Chondrocyte (in vitro differentiated cells): ENCODE data around the gene USF1. TPM values are rescaled to one million over a fixed set of nuclear protein-coding genes. Genes with fewer than 3 reads are reported as not detected.

Experiments used
- DNase-seq: peaks from one replicate; pipeline ENCODE4 v3.0.0; 2021; ENCODE audit warnings: mixed read lengths, low spot score
- H3K27ac Mint-ChIP-seq: one replicate; pipeline ENCODE4 v1.8.0; 2021; ENCODE audit warnings: mild to moderate bottlenecking, moderate library complexity, mixed read lengths; ENCODE audit not compliant: unreplicated experiment
- H3K27me3 Mint-ChIP-seq: 2 replicates; pipeline ENCODE4 v1.8.0; 2021; ENCODE audit warnings: low read depth, mixed read lengths
- H3K36me3 Mint-ChIP-seq: 2 replicates; pipeline ENCODE4 v1.8.0; 2021; ENCODE audit warnings: low read depth, mixed read lengths
- H3K4me1 Mint-ChIP-seq: 2 replicates; pipeline ENCODE4 v1.8.0; 2021; ENCODE audit warnings: low read depth, mild to moderate bottlenecking, mixed read lengths
- H3K4me3 Mint-ChIP-seq: one replicate; pipeline ENCODE4 v1.8.0; 2021; ENCODE audit warnings: mild to moderate bottlenecking, moderate library complexity, mixed read lengths; ENCODE audit not compliant: unreplicated experiment
- H3K9me3 Mint-ChIP-seq: 2 replicates; pipeline ENCODE4 v1.8.0; 2021; ENCODE audit warnings: low read depth, mixed read lengths
- total RNA-seq: library from RNA; stranded (reverse); gene quantifications from 3 replicates; pipeline ENCODE4 v1.2.1, GENCODE V29; 2021
- TF ChIP-seq, protein P1 (sequence below): fragments of 200-600 bp; sonication (generic); IDR thresholded peaks from 2 replicates; pipeline ENCODE4 v1.5.0; 2021; ENCODE audit warnings: antibody characterized with exemption, mild to moderate bottlenecking, moderate library complexity

The USF1 gene
- total RNA-seq, 1 donor from 2014 or later = 35.3 TPM

DNA sequence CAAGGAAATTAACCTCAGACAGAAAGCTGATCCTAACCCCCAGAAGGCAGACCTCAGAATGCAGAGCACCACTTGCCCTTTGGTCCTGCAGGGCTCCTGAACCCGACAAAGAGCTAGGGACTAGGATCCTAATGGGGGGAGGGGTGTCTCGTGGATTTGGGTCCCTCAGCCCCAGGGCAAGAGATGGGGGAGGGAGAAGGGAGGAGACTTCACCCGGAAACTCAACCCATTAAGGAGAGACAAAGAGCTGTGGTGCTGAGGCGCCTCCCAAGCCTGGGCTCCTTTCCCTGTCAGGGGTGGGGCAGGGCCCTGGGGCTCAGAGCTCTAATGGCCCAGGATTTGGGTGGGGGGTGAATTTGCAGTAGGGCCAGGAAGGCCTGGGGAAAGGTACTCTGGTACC, 40.7 kb upstream of the USF1 start:
- H3K27ac Mint-ChIP-seq = no peak overlapping the region
- DNase-seq = peak; percentile 39
- H3K36me3 Mint-ChIP-seq = no peaks in the 10 kb centered on the region
- no peaks in the 10 kb centered on the region for H3K9me3 Mint-ChIP-seq
- peaks cover 24% of the 10 kb centered on the region for H3K4me1 Mint-ChIP-seq
- no peaks in the 10 kb centered on the region for H3K27me3 Mint-ChIP-seq
- no peak overlapping the region for H3K4me3 Mint-ChIP-seq
- TF ChIP-seq, protein P1, sequence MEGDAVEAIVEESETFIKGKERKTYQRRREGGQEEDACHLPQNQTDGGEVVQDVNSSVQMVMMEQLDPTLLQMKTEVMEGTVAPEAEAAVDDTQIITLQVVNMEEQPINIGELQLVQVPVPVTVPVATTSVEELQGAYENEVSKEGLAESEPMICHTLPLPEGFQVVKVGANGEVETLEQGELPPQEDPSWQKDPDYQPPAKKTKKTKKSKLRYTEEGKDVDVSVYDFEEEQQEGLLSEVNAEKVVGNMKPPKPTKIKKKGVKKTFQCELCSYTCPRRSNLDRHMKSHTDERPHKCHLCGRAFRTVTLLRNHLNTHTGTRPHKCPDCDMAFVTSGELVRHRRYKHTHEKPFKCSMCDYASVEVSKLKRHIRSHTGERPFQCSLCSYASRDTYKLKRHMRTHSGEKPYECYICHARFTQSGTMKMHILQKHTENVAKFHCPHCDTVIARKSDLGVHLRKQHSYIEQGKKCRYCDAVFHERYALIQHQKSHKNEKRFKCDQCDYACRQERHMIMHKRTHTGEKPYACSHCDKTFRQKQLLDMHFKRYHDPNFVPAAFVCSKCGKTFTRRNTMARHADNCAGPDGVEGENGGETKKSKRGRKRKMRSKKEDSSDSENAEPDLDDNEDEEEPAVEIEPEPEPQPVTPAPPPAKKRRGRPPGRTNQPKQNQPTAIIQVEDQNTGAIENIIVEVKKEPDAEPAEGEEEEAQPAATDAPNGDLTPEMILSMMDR = no peak

DNA sequence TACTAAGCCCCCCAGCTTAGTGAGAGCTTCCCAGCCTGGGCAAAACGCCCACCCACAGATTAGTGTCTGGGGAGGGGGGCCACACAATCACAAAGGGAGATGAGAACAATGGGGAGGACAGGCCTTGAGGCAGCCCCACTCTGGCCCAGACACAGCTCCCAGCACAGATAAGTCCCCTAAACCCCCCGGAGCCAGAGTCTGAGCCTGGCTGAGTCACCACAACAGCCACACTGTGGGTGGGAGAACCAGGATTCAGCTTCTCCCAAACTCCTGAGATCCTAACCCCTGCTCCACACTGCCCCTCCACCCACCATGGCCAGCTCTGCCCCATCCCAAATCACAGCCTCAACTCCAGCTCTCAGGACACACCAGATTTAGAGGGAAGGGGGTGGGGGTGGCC, 39.4 kb upstream of the USF1 start:
- Mint-ChIP-seq H3K36me3 (no peaks in the 10 kb centered on the region), H3K27me3 (no peaks in the 10 kb centered on the region), H3K4me3 (no peak overlapping the region), H3K4me1 (peaks cover 36% of the 10 kb centered on the region), H3K27ac (peak overlapping the region; percentile 32), H3K9me3 (no peaks in the 10 kb centered on the region)
- TF ChIP-seq, protein P1 = no peak
- DNase-seq = peak; percentile 55

DNA sequence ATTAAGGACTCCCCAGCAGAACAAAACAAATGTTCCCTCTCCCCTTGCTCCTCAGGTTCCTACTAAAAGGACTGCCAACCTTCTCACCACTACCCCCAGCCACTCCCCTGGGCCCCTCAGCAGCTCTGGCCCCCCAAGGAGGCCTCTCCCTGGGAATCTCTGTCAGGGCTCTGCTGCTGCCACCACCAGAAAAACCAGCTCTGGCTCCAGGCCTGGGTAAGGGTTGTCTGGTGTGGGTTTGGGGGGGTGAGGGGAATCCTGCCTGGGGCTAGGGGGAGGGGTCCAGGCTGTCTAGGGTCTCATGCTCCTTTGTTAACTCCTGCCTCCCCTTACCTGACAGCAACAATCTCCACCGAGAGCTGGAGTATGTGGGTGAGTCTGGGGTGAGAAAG, 38.8 kb upstream of the USF1 start:
- Mint-ChIP-seq H3K27ac (no peak overlapping the region), H3K4me3 (no peak overlapping the region), H3K4me1 (peaks cover 38% of the 10 kb centered on the region), H3K9me3 (no peaks in the 10 kb centered on the region), H3K27me3 (no peaks in the 10 kb centered on the region), H3K36me3 (no peaks in the 10 kb centered on the region)
- peak; percentile 39 for DNase-seq
- TF ChIP-seq, protein P1 = no peak

DNA sequence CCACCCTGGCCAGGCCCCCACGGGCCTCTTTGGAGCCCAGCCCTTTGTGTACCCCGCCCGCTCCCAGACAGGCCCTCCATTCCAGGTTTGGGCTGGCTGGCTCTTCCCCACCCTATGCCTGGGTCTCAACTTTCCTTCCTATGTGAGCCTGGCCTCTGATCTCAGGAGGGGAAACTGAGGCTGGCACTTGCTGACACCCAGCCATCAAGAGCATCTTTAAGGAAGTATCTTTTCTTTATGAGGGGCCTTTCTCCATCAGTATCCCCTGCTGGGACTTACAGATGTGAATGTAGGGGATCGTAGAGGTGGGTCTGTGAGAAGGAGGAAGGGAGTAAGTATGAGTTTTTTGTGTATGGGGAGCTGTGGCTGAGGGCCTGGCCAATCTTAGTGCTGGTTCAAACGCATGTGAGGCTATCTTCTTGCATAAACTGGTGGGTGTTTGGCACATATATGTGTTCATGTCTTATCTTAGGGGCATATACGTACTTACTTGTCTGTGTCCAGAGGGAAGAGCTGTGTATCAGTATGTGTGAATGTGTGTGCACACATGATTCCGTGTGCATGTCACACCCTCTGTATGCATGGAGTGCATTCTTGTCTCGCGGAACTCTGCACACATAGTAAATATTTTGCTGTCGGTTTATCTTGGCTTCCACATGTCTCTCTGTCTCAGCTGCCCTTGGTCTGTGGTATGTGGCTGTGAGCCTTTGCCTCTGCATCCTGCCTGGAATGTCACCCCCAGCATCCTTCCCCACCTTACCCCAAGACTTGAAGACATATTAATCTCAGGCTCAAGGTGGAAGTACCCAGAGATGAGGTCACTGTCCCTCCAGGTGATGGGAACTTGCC, 38.2 kb upstream of the USF1 start:
- Mint-ChIP-seq H3K36me3 (no peaks in the 10 kb centered on the region), H3K27ac (peak overlapping the region; percentile 58)

DNA sequence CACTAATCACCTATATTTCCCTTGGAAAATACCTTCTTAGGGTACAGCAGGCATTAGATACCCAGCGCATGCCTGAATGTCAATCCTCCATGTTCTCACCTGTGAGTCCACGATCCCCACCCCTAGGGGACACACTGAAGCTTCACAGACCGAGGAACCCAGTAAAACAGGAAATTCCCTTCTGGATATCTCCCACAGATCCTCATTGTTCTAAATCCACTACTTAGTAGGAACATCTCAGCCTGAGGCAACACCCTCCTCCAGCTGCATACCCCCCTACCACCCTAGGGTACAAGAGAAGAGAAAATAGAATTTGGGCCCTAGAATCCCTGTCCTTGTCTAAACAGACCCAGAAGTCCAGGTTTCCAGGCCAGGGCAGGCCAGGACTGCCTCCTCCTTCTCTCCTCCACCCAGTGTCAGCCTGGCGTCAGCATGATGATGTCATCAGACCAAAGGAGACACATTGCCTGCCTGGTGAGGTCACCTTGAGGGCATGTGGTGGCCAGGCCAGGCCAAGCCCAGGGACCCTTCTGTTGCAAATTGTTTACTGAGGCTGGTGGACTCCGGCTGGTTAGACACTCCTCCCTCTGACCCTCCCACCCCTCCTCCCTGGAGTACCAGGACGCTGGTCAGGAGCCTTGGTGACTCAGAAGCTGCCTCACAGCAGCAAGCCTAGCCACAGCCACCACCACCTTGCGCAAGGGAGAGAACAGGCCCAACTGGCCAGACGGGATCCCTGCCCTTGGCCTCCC, 37.4 kb upstream of the USF1 start:
- Mint-ChIP-seq H3K27me3 (no peaks in the 10 kb centered on the region), H3K27ac (peak overlapping the region; percentile 58), H3K4me1 (peaks cover 38% of the 10 kb centered on the region), H3K4me3 (no peak overlapping the region), H3K9me3 (no peaks in the 10 kb centered on the region), H3K36me3 (no peaks in the 10 kb centered on the region)
- TF ChIP-seq, protein P1 = no peak
- no peak for DNase-seq

More for the DNA sequence above, 38.2 kb upstream of the USF1 start:
- no peak overlapping the region for H3K4me3 Mint-ChIP-seq
- peak; percentile 1 for DNase-seq
- H3K9me3 Mint-ChIP-seq = no peaks in the 10 kb centered on the region
- H3K27me3 Mint-ChIP-seq = no peaks in the 10 kb centered on the region
- TF ChIP-seq, protein P1 = no peak
- peaks cover 38% of the 10 kb centered on the region for H3K4me1 Mint-ChIP-seq
